Glutamatergic neuron (in vitro differentiated cells): ENCODE data around the gene SLC25A45. TPM values are rescaled to one million over a fixed set of nuclear protein-coding genes. Genes with fewer than 3 reads are reported as not detected.
A peak's percentile ranks its signal among the peaks of the same experiment; 100 is the strongest.

Source experiments
- DNase-seq: peaks from one replicate; pipeline ENCODE4 v3.0.0; 2022
- H3K27ac Mint-ChIP-seq: one replicate; pipeline ENCODE4 v1.8.0; 2020; ENCODE audit warnings: mild to moderate bottlenecking, mixed read lengths, inconsistent platforms; ENCODE audit not compliant: unreplicated experiment
- H3K27me3 Mint-ChIP-seq: one replicate; pipeline ENCODE4 v1.8.0; 2020; ENCODE audit warnings: mild to moderate bottlenecking, moderate library complexity, mixed read lengths, inconsistent platforms; ENCODE audit not compliant: unreplicated experiment
- H3K36me3 Mint-ChIP-seq: one replicate; pipeline ENCODE4 v1.8.0; 2020; ENCODE audit warnings: mild to moderate bottlenecking, mixed read lengths, inconsistent platforms; ENCODE audit not compliant: unreplicated experiment
- H3K4me1 Mint-ChIP-seq: one replicate; pipeline ENCODE4 v1.8.0; 2020; ENCODE audit warnings: mild to moderate bottlenecking, low read depth, mixed read lengths, inconsistent platforms; ENCODE audit not compliant: unreplicated experiment
- H3K4me3 Mint-ChIP-seq: one replicate; pipeline ENCODE4 v1.8.0; 2020; ENCODE audit warnings: mild to moderate bottlenecking, mixed read lengths, inconsistent platforms; ENCODE audit not compliant: unreplicated experiment
- H3K9me3 Mint-ChIP-seq: one replicate; pipeline ENCODE4 v1.8.0; 2020; ENCODE audit warnings: mild to moderate bottlenecking, moderate library complexity, mixed read lengths, inconsistent platforms; ENCODE audit not compliant: unreplicated experiment
- total RNA-seq: library from RNA; stranded (reverse); fragmentation: NEBNext Ultra II Directional; extraction: Animal tissue kit (Norgen Biotek cat#: 25700); gene quantifications from one replicate; pipeline ENCODE4 v1.2.1, GENCODE V29; 2021; ENCODE audit not compliant: unreplicated experiment
- TF ChIP-seq, protein P1 (sequence below): fragments of 200-600 bp; sonication (generic); IDR thresholded peaks from one replicate; pipeline ENCODE4 v1.5.0; 2021; ENCODE audit not compliant: partially characterized antibody, unreplicated experiment

SLC25A45 gene
- total RNA-seq, 1 donor from 2014 or later = 0.25 TPM

DNA sequence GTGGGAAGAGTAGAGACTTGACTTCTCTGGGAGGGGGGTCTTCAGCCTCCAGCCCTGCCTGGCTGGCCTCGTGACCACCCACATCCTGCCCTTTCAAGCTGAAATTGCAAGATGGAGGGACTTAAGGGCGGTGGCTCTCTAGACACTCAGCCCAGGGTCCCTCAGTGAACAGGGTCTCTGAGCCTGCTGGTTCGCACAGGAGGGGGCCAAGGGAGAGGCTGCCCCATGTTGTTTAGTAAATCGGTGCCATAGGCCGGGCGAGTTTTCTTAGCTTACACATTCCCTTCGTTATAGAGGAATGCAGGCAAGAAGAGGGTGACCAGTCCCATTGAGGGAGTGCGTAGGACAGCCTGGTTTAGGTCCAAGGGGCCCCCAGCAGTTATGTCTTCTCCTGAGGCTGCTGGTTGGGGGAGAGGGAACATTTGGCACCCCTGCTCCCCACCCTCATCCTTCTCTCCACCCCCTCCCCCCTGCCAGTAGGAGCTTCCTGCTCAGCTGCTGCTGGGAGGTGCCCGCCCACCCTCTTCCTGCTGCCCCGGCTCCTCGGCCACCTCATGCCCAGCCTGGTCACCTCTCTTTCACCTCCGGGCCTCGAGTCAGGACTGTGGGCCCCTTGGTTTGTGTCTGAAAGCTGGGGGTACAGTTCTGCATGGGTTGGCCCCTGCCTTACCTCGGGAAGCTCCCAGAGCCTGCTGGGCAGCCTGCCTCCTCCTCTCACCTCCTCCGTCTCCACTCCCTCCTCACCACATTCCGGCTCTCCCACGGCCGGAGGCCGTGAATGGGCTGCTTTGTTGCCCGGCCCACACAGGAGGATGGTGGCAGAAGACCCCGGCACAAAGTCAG is 7.9 kb upstream of the SLC25A45 start:
- Mint-ChIP-seq H3K27me3 (peaks cover 8% of the 10 kb centered on the region), H3K4me3 (no peak overlapping the region), H3K9me3 (peaks cover 5% of the 10 kb centered on the region), H3K27ac (no peak overlapping the region), H3K4me1 (no peaks in the 10 kb centered on the region), H3K36me3 (no peaks in the 10 kb centered on the region)
- TF ChIP-seq, protein P1, sequence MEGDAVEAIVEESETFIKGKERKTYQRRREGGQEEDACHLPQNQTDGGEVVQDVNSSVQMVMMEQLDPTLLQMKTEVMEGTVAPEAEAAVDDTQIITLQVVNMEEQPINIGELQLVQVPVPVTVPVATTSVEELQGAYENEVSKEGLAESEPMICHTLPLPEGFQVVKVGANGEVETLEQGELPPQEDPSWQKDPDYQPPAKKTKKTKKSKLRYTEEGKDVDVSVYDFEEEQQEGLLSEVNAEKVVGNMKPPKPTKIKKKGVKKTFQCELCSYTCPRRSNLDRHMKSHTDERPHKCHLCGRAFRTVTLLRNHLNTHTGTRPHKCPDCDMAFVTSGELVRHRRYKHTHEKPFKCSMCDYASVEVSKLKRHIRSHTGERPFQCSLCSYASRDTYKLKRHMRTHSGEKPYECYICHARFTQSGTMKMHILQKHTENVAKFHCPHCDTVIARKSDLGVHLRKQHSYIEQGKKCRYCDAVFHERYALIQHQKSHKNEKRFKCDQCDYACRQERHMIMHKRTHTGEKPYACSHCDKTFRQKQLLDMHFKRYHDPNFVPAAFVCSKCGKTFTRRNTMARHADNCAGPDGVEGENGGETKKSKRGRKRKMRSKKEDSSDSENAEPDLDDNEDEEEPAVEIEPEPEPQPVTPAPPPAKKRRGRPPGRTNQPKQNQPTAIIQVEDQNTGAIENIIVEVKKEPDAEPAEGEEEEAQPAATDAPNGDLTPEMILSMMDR = no peak
- DNase-seq = no peak

DNA sequence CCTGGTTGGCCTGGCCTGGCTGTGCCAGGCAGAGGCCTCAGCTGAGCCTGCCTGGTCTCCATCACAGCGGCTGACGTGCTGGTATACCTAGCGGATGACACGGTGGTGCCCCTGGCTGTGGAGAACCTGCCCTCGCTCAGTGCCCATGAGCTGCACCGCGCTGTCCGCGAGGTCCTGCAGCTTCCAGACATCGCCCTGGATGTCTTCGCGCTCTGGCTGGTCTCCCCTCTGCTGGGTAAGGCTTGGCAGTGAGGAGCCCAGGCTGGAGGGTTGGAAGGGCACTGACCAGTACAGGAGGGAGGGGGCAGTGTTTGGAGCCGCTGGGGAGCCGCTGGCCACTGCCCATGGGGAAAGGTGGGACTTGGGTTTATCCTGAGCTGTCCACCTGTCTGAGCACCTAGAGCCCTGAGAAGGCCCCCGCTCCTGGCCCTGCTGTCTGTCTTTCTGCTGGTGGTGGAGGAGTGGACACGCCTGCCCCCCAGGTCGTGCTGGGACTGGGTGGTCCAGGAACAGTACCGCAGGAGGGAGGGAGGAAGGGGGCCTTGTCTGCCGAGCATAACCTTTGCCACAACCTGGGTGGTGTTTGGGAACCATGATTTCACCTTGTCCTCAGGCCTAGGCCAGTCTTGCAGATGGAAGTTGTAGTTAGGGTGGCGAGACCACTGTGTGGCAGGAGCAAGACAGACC is 7.0 kb upstream of the SLC25A45 start:
- peaks cover 12% of the 10 kb centered on the region for H3K27me3 Mint-ChIP-seq
- no peak for DNase-seq
- peaks cover 5% of the 10 kb centered on the region for H3K9me3 Mint-ChIP-seq
- H3K4me3 Mint-ChIP-seq = no peak overlapping the region
- H3K36me3 Mint-ChIP-seq = no peaks in the 10 kb centered on the region
- TF ChIP-seq, protein P1 = no peak
- H3K27ac Mint-ChIP-seq = no peak overlapping the region
- no peaks in the 10 kb centered on the region for H3K4me1 Mint-ChIP-seq

- H3K27me3 Mint-ChIP-seq = peaks cover 12% of the 10 kb centered on the region
- no peak overlapping the region for H3K27ac Mint-ChIP-seq
- H3K9me3 Mint-ChIP-seq = peaks cover 5% of the 10 kb centered on the region
- DNase-seq = no peak
- TF ChIP-seq, protein P1 = no peak
- no peaks in the 10 kb centered on the region for H3K4me1 Mint-ChIP-seq
- H3K36me3 Mint-ChIP-seq = no peaks in the 10 kb centered on the region
- H3K4me3 Mint-ChIP-seq = no peak overlapping the region
Observed at GRCh38 chr11:65388731-65389130, 6.3 kb upstream of the SLC25A45 start.

DNA sequence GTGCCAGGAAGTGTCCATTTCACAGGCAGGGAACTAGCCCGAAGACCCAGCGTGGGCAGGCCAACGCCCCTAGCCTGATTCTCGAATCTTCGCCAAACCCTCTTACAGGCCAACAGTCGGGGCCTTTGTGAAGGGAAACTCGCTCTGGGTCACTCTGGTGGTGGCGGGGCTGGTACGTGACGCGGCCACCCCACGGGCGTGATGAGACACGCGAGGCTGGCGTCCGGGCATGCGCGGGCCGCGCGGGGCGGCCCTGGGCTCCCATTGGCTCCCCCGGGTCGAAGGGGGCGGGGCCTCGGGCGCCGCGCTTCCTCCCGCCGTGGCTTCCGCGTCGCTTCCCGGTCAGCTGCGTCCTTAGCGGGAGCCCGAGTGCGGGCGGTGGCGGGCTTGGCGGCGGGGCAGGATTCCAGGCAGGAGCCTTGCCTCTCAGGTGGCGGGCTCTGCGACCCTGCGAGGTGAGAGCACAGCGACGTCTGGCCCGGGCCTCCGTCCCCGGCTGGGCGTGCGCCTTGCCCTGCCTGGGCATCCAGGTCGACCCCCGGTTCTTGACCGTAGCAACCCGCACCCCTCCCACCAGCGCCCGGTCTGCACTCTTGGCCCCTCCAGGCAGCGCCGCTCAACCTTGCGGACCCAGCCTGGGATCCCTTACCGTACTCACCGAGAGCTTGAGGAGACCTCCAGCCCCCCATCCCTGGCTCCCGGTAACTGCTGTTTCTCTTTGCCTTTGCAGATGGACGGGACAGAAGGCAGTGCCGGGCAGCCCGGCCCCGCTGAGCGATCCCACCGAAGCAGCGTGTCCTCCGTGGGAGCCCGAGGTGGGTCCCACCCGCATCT is 4.1 kb upstream of the SLC25A45 start, which contains the start of gene FRMD8:
FRMD8 (plus strand) TSS at position 331 of the 834 bp plus-strand sequence; CDS start at position 731, 400 bp downstream.
- DNase-seq = peak; percentile 90
- Mint-ChIP-seq H3K4me3 (peak within 1 kb of the TSS; percentile 89), H3K4me1 (peaks cover 6% of the 10 kb centered on the region), H3K27ac (peak within 1 kb of the TSS; percentile 22), H3K9me3 (peaks cover 3% of the 10 kb centered on the region), H3K36me3 (no peaks in the 10 kb centered on the region), H3K27me3 (peaks cover 12% of the 10 kb centered on the region)
- TF ChIP-seq, protein P1 = no peak
